Heart left ventricle (tissue), 16 donors: ENCODE data around the gene TMEM135. TPM values are rescaled to one million over a fixed set of nuclear protein-coding genes. Genes with fewer than 3 reads are reported as not detected.

ENCODE experiments used
- ATAC-seq, 4 donors: fragments of 200-7000 bp; cut with Tn5 transposase; one replicate each; pipeline ENCODE4 v1.9.1; 2020 to 2022; ENCODE audit warnings: moderate library complexity in 4 of 4, mild to moderate bottlenecking in 3 of 4, moderate number of reproducible peaks in 1 of 4
- DNase-seq, 5 donors: peaks; one replicate each; pipeline ENCODE4 v3.0.0-alpha.2; 2020
- H3K27ac ChIP-seq, 12 donors: fragments of 200-600 bp; sonication (generic) in 4 of 12; one replicate each; pipeline versions ENCODE4 v1.5.0 to v1.8.0; 2016 to 2022; ENCODE audit warnings: mild to moderate bottlenecking in 2 of 12
- H3K27me3 ChIP-seq, 9 donors: fragments of 200-600 bp; sonication (generic) in 2 of 9; one replicate each; pipeline versions ENCODE4 v1.5.1 to v1.8.0; 2016 to 2022; ENCODE audit warnings: mild to moderate bottlenecking in 3 of 9
- H3K36me3 ChIP-seq, 9 donors: fragments of 200-600 bp; sonication (generic) in 2 of 9; one replicate each; pipeline versions ENCODE4 v1.5.0 to v1.8.0; 2018 to 2022; ENCODE audit warnings: mild to moderate bottlenecking in 2 of 9
- H3K4me1 ChIP-seq, 12 donors: fragments of 200-600 bp; sonication (generic) in 4 of 12; one replicate each; pipeline versions ENCODE4 v1.5.0 to v1.8.0; 2016 to 2022; ENCODE audit warnings: mild to moderate bottlenecking in 3 of 12
- H3K4me3 ChIP-seq, 12 donors: fragments of 200-600 bp; sonication (generic) in 4 of 12; one replicate each; pipeline versions ENCODE4 v1.5.0 to v1.8.0; 2017 to 2022; ENCODE audit warnings: mild to moderate bottlenecking in 9 of 12, moderate library complexity in 4 of 12
- H3K9me3 ChIP-seq, 12 donors: fragments of 200-600 bp; sonication (generic) in 4 of 12; one replicate each; pipeline versions ENCODE4 v1.5.0 to v1.8.0; 2016 to 2022; ENCODE audit warnings: mild to moderate bottlenecking in 1 of 12
- POLR2A ChIP-seq, 2 donors: fragments of 450-650 bp; IDR thresholded peaks; one replicate each; pipeline ENCODE4 v1.6.1; 2017; ENCODE audit warnings: antibody characterized with exemption in 2 of 2, mild to moderate bottlenecking in 2 of 2, moderate library complexity in 2 of 2
- WGBS, 4 donors: extraction: QIAGEN DNeasy Blood & Tissue Kit in 2 of 4; methylation state at CpG; one replicate each; pipeline versions ENCODE4 v1.1.5 to v1.1.7; 2013 to 2018; 5-methylcytosine and 5-hydroxymethylcytosine counted together
- intact Hi-C, 10 donors: fragments of 100-400 bp; cut with DNase I; formaldehyde crosslinking; loops; one replicate each; pipeline versions ENCODE4 v1.11.1 to v1.14.2; 2022
- polyA plus RNA-seq, 2 donors: library from polyadenylated mRNA; stranded (reverse); fragments of 200-250 nt; gene quantifications; one replicate each; pipeline ENCODE4 v1.2.3, GENCODE V29; 2013
- total RNA-seq, 9 donors: library from RNA; depleted of rRNA in 2 of 9; stranded (reverse); fragments of >200 nt in 2 of 9; fragmentation: NEBNext Ultra II Directional in 3 of 9; extraction: Animal tissue kit (Norgen Biotek cat#: 25700) in 3 of 9; gene quantifications; one replicate each; pipeline versions ENCODE4 v1.1.0 to v1.2.4, GENCODE V29; 2016 to 2023
- TF ChIP-seq, protein P1 (sequence below), 12 donors: fragments of 200-600 bp; sonication (generic) in 4 of 12; IDR thresholded peaks; one replicate each; pipeline versions ENCODE4 v1.5.0 to v1.8.0; 2018 to 2022; ENCODE audit warnings: antibody characterized with exemption in 12 of 12, mild to moderate bottlenecking in 5 of 12
- donor health status: ischemic (EF 13 %, LVEDD 7.1; RV severe dilation, severe dysfunction).
- donor health status: healthy with polysubstance abuse.
- donor health status: DM: no; HTN: yes; CAD: no.
- donor health status: DM: no; HTN: no; CAD: no.
- donor health status: ischemic (EF 25% LVEDD 6.9; RV normal size, moderate dysfunction).
- donor health status: ischemic (EF 25% LVEDD 5.7; RV mildly dilated, moderate dysfunction).
- donor health status: healthy.
- donor health status: DM: yes; HTN: yes; CAD: no.
- donor health status: ischemic (EF 35%, LVEDD 5.7; RV mildly dilated, moderate dysfunction).
- donor health status: nonischemic (EF 11% LVEDD 7.7; RV severe dilation, severe dysfunction).
- donor health status: DM: yes; HTN: yes; CAD: no.
- donor health status: PGD.
- donor health status: ischemic (EF 29% LVEDD 5.4; RV normal size, mild dysfunction).
- donor health status: nonischemic (EF 23%, LVEDD 6.1; RV moderate dilation, normal function).

The TMEM135 gene
- total and polyA plus RNA-seq, 11 donors: 3.9 to 22.7 (median 14.7) TPM

DNA sequence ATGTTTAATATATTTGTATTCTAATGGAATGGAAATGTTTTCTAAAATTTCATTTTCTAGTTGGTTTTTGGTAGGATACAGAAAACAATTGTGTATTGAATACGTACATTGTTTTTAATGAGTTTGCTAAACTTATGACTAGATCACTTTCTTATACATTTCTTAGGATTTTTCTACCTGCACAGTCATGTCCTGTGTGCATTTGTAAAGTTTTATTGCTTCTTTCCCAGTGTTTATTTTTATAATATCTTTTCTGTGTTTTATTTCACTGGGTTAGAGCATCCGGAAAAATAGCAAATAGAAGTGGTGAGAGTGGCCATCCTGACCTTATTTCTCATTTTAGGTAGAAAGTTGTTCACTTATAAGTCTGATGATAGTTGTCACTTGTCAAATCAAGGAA lies 103.6 kb downstream of the TMEM135 start:
- Histone ChIP-seq H3K27ac (no peak overlapping the region), H3K9me3 (peaks cover 0 to 28% (median 9%) of the 10 kb centered on the region in 12 donors), H3K4me3 (no peak overlapping the region), H3K36me3 (no peaks in the 10 kb centered on the region), H3K4me1 (peaks cover 0 to 9% (median 0%) of the 10 kb centered on the region in 12 donors), H3K27me3 (no peaks in the 10 kb centered on the region)
- WGBS, 4 donors: 69 to 97% (median 83%) methylated on average over 2 of the region's 2 CpGs
- intact Hi-C loops: loop anchor here in 1 of 10 donors (10.0 kb wide), 1 partner anchor 93 kb away; no protein-coding TSS in a partner anchor
- TF ChIP-seq, protein P1, sequence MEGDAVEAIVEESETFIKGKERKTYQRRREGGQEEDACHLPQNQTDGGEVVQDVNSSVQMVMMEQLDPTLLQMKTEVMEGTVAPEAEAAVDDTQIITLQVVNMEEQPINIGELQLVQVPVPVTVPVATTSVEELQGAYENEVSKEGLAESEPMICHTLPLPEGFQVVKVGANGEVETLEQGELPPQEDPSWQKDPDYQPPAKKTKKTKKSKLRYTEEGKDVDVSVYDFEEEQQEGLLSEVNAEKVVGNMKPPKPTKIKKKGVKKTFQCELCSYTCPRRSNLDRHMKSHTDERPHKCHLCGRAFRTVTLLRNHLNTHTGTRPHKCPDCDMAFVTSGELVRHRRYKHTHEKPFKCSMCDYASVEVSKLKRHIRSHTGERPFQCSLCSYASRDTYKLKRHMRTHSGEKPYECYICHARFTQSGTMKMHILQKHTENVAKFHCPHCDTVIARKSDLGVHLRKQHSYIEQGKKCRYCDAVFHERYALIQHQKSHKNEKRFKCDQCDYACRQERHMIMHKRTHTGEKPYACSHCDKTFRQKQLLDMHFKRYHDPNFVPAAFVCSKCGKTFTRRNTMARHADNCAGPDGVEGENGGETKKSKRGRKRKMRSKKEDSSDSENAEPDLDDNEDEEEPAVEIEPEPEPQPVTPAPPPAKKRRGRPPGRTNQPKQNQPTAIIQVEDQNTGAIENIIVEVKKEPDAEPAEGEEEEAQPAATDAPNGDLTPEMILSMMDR (IDR thresholded peaks at IDR 0.05): no peak
- TF ChIP-seq POLR2A (IDR thresholded peaks at IDR 0.05): no peak
- DNase-seq (no peak), ATAC-seq (no peak)

DNA sequence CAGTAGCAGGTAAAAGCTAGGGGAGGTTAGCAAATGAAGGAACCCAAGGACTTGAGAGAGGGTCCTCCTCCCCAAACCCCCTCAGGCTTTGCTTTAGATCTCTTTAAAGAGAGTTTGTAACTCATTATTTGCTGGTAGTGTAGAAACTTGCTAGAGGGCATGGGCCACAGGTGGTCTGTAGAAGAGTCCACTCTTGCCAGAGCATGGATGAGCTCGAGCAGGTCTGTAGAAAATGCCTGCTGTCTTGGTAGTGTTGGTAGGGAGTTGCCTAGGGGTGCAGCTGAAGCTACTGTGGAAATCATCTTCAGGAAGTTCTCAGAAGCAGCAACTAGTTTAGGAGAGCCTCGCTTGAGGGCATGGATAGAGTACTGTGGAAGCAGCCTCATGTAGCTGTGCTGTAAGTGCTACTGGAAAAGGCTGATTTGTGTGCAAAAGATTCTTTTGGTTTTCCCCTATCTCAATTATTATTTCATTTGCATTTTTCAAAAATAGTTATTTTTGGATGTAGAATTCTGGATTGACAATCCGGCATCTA lies 104.3 kb downstream of the TMEM135 start:
- peaks cover 0 to 28% (median 9%) of the 10 kb centered on the region in 12 donors for H3K9me3 ChIP-seq
- H3K36me3 ChIP-seq: no peaks in the 10 kb centered on the region
- no peak overlapping the region for H3K27ac ChIP-seq
- DNase-seq (no peak), ATAC-seq (no peak)
- intact Hi-C loops: loop anchor here in 1 of 10 donors (10.0 kb wide), 1 partner anchor 93 kb away; no protein-coding TSS in a partner anchor
- no peak for TF ChIP-seq POLR2A (IDR thresholded peaks at IDR 0.05)
- TF ChIP-seq, protein P1 (IDR thresholded peaks at IDR 0.05): no peak
- no peaks in the 10 kb centered on the region for H3K27me3 ChIP-seq
- H3K4me3 ChIP-seq: no peak overlapping the region
- peaks cover 0 to 6% (median 0%) of the 10 kb centered on the region in 12 donors for H3K4me1 ChIP-seq
- WGBS, 4 donors: 77 to 89% (median 79%) methylated on average over 3 of the region's 3 CpGs

DNA sequence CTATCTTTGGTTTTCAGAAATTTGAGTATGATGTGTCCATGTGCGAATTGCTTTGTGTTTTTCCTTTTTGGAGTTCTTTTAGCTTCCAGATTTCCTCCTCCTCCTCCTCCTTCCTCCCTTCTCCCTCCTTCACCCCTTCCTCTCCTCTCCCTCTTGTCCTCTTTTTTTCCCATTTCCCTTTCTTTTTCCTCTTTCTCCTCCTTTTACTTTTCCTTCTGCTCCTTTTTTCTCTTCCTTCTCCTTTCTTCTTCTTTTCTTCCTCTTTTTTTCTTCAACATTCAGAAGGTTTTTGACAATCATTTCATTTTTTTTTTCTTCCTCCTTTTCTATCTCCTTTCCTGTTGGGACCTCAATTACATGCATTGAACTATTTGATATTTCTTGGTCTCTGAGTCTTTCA lies 104.9 kb downstream of the TMEM135 start:
- WGBS, 4 donors: 93 to 100% (median 96%) methylated on average over 1 of the region's 1 CpG
- DNase-seq: no peak
- Histone ChIP-seq H3K9me3 (peaks cover 0 to 28% (median 9%) of the 10 kb centered on the region in 12 donors), H3K27ac (no peak overlapping the region), H3K36me3 (no peaks in the 10 kb centered on the region), H3K27me3 (no peaks in the 10 kb centered on the region), H3K4me3 (no peak overlapping the region), H3K4me1 (peaks cover 0 to under 1% (median 0%) of the 10 kb centered on the region in 12 donors)
- TF ChIP-seq POLR2A (IDR thresholded peaks at IDR 0.05): no peak
- TF ChIP-seq, protein P1 (IDR thresholded peaks at IDR 0.05): no peak
- ATAC-seq: no peak
- intact Hi-C loops: loop anchor here in 1 of 10 donors (10.0 kb wide), 1 partner anchor 92 kb away; no protein-coding TSS in a partner anchor

DNA sequence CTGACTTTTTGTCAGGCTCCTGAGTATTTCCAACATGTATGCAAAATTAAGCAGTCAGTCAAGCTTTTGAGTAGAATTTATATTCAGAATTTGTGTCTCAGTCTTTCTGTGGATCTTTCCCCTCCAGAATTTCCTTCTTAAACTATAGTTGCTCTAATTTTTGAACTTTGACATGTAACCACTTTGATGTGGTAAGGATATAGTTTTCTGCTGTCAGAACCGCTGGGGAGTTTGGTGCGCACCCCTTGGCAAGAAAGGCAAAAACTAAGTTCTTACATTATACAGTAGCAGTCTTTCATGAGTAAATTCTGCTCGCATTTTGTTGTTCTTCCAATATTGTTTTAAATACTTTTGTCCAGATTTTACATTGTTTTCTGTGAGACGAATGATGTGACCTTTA lies 105.9 kb downstream of the TMEM135 start:
- H3K36me3 ChIP-seq: no peaks in the 10 kb centered on the region
- ATAC-seq (no peak), DNase-seq (no peak)
- TF ChIP-seq, protein P1 (IDR thresholded peaks at IDR 0.05): no peak
- TF ChIP-seq POLR2A (IDR thresholded peaks at IDR 0.05): no peak
- WGBS, 4 donors: 80 to 96% (median 83%) methylated on average over 4 of the region's 4 CpGs
- H3K4me1 ChIP-seq: peaks cover 0 to 6% (median 0%) of the 10 kb centered on the region in 12 donors
- H3K27me3 ChIP-seq: no peaks in the 10 kb centered on the region
- H3K9me3 ChIP-seq: peaks cover 0 to 26% (median 9%) of the 10 kb centered on the region in 12 donors
- no peak overlapping the region for H3K27ac ChIP-seq
- intact Hi-C loops: loop anchor here in 1 of 10 donors (10.0 kb wide), 1 partner anchor 91 kb away; no protein-coding TSS in a partner anchor
- H3K4me3 ChIP-seq: no peak overlapping the region
